ENCODE results near the gene MAP3K19.
"Not testable (repeated sequence)": the region's sequence is repeated elsewhere in the genome, so short reads cannot be mapped to it uniquely, and the experiment has no call there.

The MAP3K19 gene

GRCh38 chr2:134985061-134985460 lies 62.2 kb downstream of the MAP3K19 start:
- DNase-seq (ENCODE audit: low spot score), result no peak

- DNase-seq (ENCODE audit: low spot score), result no peak
These were observed 64.6 kb downstream of the MAP3K19 start for GRCh38 chr2:134982603-134983002.

GRCh38 chr2:134980639-134981038 lies 66.6 kb downstream of the MAP3K19 start:
- DNase-seq (ENCODE audit: low spot score), result no peak

GRCh38 chr2:134979221-134979620 lies 68.0 kb downstream of the MAP3K19 start:
- no peak for DNase-seq (ENCODE audit: low spot score)

- not testable (repeated sequence) for DNase-seq (ENCODE audit: low spot score)
These were observed 70.1 kb downstream of the MAP3K19 start for GRCh38 chr2:134977104-134977503.

- no peak for DNase-seq (ENCODE audit: low spot score)
These were observed 71.1 kb downstream of the MAP3K19 start for GRCh38 chr2:134976074-134976702.

GRCh38 chr2:134975281-134976009 lies 71.8 kb downstream of the MAP3K19 start:
- DNase-seq (ENCODE audit: low spot score), result no peak

GRCh38 chr2:134973241-134974138 lies 73.8 kb downstream of the MAP3K19 start:
- no peak for DNase-seq (ENCODE audit: low spot score)

- DNase-seq (ENCODE audit: low spot score), result not testable (repeated sequence)
These were observed 80.1 kb downstream of the MAP3K19 start for GRCh38 chr2:134967166-134967565.

GRCh38 chr2:134957477-134957876 lies 89.8 kb downstream of the MAP3K19 start:
- DNase-seq (ENCODE audit: low spot score), result no peak

- no peak for DNase-seq (ENCODE audit: low spot score)
These were observed 91.5 kb downstream of the MAP3K19 start for GRCh38 chr2:134955744-134956143.

GRCh38 chr2:134954065-134954464 lies 93.2 kb downstream of the MAP3K19 start:
- no peak for DNase-seq (ENCODE audit: low spot score)

GRCh38 chr2:134952608-134953007 lies 94.6 kb downstream of the MAP3K19 start:
- DNase-seq (ENCODE audit: low spot score), result no peak

GRCh38 chr2:134950886-134951285 lies 96.4 kb downstream of the MAP3K19 start:
- DNase-seq (ENCODE audit: low spot score), result no peak

- DNase-seq (ENCODE audit: low spot score), result no peak
These were observed 97.1 kb downstream of the MAP3K19 start for GRCh38 chr2:134949981-134950708.

- no peak for DNase-seq (ENCODE audit: low spot score)
These were observed 101.2 kb downstream of the MAP3K19 start for GRCh38 chr2:134946073-134946472.

- no peak for DNase-seq (ENCODE audit: low spot score)
These were observed 102.3 kb downstream of the MAP3K19 start for GRCh38 chr2:134944975-134945374.

- no peak for DNase-seq (ENCODE audit: low spot score)
These were observed 103.7 kb downstream of the MAP3K19 start for GRCh38 chr2:134943540-134943939.

- no peak for DNase-seq (ENCODE audit: low spot score)
These were observed 110.6 kb downstream of the MAP3K19 start for GRCh38 chr2:134936691-134937090.

- no peak for DNase-seq (ENCODE audit: low spot score)
These were observed 112.6 kb downstream of the MAP3K19 start for GRCh38 chr2:134934641-134935040.

- no peak for DNase-seq (ENCODE audit: low spot score)
These were observed 113.1 kb downstream of the MAP3K19 start for GRCh38 chr2:134934150-134934549.

GRCh38 chr2:134933732-134934131 lies 113.5 kb downstream of the MAP3K19 start:
- no peak for DNase-seq (ENCODE audit: low spot score)
